ENCODE results near the gene SPTBN2. TPM values are rescaled to one million over a fixed set of nuclear protein-coding genes. Genes with fewer than 3 reads are reported as not detected.

SPTBN2 gene
- 1 to 10 TPM; 1.3 to 1.5 TPM for total RNA-seq

GRCh38 chr11:66728693-66729385 lies at the start of gene SPTBN2:
TSS of gene SPTBN2 (minus strand) at chr11:66729216. CDS start at chr11:66721240, 7,976 bp downstream.
- no peak for DNase-seq
- Mint-ChIP-seq H3K4me3 (peak within 1 kb of the TSS; percentile 68), H3K27me3 (peaks cover 52% of the 10 kb centered on the region), H3K36me3 (peaks cover 4% of the 10 kb centered on the region), H3K4me1 (ENCODE audit: low read depth) (peaks cover 10% of the 10 kb centered on the region), H3K27ac (no peak within 1 kb of the TSS), H3K9me3 (no peaks in the 10 kb centered on the region)
- ChIA-PET POLR2A (no interaction called here), CTCF (interaction anchor here (0.7 to 1.1 kb wide), 2 partner anchors 71 to 92 kb away, joined by 3 read pairs; no protein-coding TSS in a partner anchor)
- intact Hi-C loops (cut with micrococcal nuclease) = loop anchor here (10.0 kb wide), 1 partner anchor 66 kb away; no protein-coding TSS in a partner anchor

- H3K4me3 Mint-ChIP-seq = no peak overlapping the region
- no peak for DNase-seq
- H3K4me1 Mint-ChIP-seq (ENCODE audit: low read depth) = no peaks in the 10 kb centered on the region
- POLR2A ChIA-PET = no interaction called here
- intact Hi-C loops (cut with micrococcal nuclease) = no loop called here
- no peaks in the 10 kb centered on the region for H3K27me3 Mint-ChIP-seq
- no peak overlapping the region for H3K27ac Mint-ChIP-seq
- CTCF ChIA-PET = interaction anchor here (0.6 to 1.0 kb wide), 2 partner anchors 101 to 382 kb away, joined by 4 read pairs; no protein-coding TSS in a partner anchor
- H3K36me3 Mint-ChIP-seq = peaks cover 1% of the 10 kb centered on the region
- no peaks in the 10 kb centered on the region for H3K9me3 Mint-ChIP-seq
Measured at GRCh38 chr11:66768818-66769217, 39.8 kb upstream of the SPTBN2 start.

- no peak overlapping the region for H3K4me3 Mint-ChIP-seq
- H3K4me1 Mint-ChIP-seq (ENCODE audit: low read depth) = no peaks in the 10 kb centered on the region
- POLR2A ChIA-PET = no interaction called here
- H3K27me3 Mint-ChIP-seq = no peaks in the 10 kb centered on the region
- H3K9me3 Mint-ChIP-seq = no peaks in the 10 kb centered on the region
- no peak for DNase-seq
- CTCF ChIA-PET = interaction anchor here (1.0 kb wide), 1 partner anchor 382 kb away, joined by 4 read pairs; no protein-coding TSS in a partner anchor
- intact Hi-C loops (cut with micrococcal nuclease) = no loop called here
- no peak overlapping the region for H3K27ac Mint-ChIP-seq
- peaks cover 1% of the 10 kb centered on the region for H3K36me3 Mint-ChIP-seq
Measured at GRCh38 chr11:66768088-66768521, 39.1 kb upstream of the SPTBN2 start.

- intact Hi-C loops (cut with micrococcal nuclease) = no loop called here
- CTCF ChIA-PET = no interaction called here
- Mint-ChIP-seq H3K27me3 (no peaks in the 10 kb centered on the region), H3K27ac (no peak overlapping the region), H3K36me3 (peaks cover 2% of the 10 kb centered on the region), H3K9me3 (no peaks in the 10 kb centered on the region), H3K4me1 (ENCODE audit: low read depth) (no peaks in the 10 kb centered on the region), H3K4me3 (no peak overlapping the region)
- DNase-seq = no peak
- POLR2A ChIA-PET = no interaction called here
Measured at GRCh38 chr11:66767666-66768065, 38.6 kb upstream of the SPTBN2 start.

GRCh38 chr11:66766681-66767080 lies 37.7 kb upstream of the SPTBN2 start:
- no peak for DNase-seq
- Mint-ChIP-seq H3K36me3 (peaks cover 3% of the 10 kb centered on the region), H3K4me1 (ENCODE audit: low read depth) (no peaks in the 10 kb centered on the region), H3K27ac (no peak overlapping the region), H3K9me3 (no peaks in the 10 kb centered on the region), H3K27me3 (no peaks in the 10 kb centered on the region), H3K4me3 (no peak overlapping the region)
- intact Hi-C loops (cut with micrococcal nuclease) = no loop called here
- ChIA-PET CTCF (interaction anchor here (0.6 to 0.8 kb wide), 2 partner anchors 68 to 825 kb away, joined by 3 read pairs; no protein-coding TSS in a partner anchor), POLR2A (no interaction called here)

GRCh38 chr11:66762088-66762487 lies 33.1 kb upstream of the SPTBN2 start:
- no peak for DNase-seq
- CTCF ChIA-PET = no interaction called here
- Mint-ChIP-seq H3K9me3 (no peaks in the 10 kb centered on the region), H3K27ac (no peak overlapping the region), H3K4me1 (ENCODE audit: low read depth) (no peaks in the 10 kb centered on the region), H3K36me3 (peaks cover 4% of the 10 kb centered on the region), H3K27me3 (no peaks in the 10 kb centered on the region), H3K4me3 (no peak overlapping the region)
- intact Hi-C loops (cut with micrococcal nuclease) = no loop called here
- POLR2A ChIA-PET = no interaction called here

GRCh38 chr11:66752148-66752547 lies 23.1 kb upstream of the SPTBN2 start:
- intact Hi-C loops (cut with micrococcal nuclease) = no loop called here
- no peaks in the 10 kb centered on the region for H3K27me3 Mint-ChIP-seq
- peaks cover 3% of the 10 kb centered on the region for H3K4me1 Mint-ChIP-seq (ENCODE audit: low read depth)
- no peak for DNase-seq
- no peaks in the 10 kb centered on the region for H3K9me3 Mint-ChIP-seq
- ChIA-PET POLR2A (no interaction called here), CTCF (no interaction called here)
- no peaks in the 10 kb centered on the region for H3K36me3 Mint-ChIP-seq
- H3K4me3 Mint-ChIP-seq = no peak overlapping the region
- no peak overlapping the region for H3K27ac Mint-ChIP-seq

GRCh38 chr11:66749091-66749490 lies 20.1 kb upstream of the SPTBN2 start:
- ChIA-PET CTCF (no interaction called here), POLR2A (no interaction called here)
- Mint-ChIP-seq H3K4me3 (no peak overlapping the region), H3K27me3 (no peaks in the 10 kb centered on the region), H3K4me1 (ENCODE audit: low read depth) (peaks cover 9% of the 10 kb centered on the region), H3K36me3 (no peaks in the 10 kb centered on the region), H3K27ac (no peak overlapping the region), H3K9me3 (no peaks in the 10 kb centered on the region)
- DNase-seq = no peak
- intact Hi-C loops (cut with micrococcal nuclease) = no loop called here

- H3K27ac Mint-ChIP-seq = no peak overlapping the region
- POLR2A ChIA-PET = interaction anchor here (1.3 kb wide), 1 partner anchor 92 kb away, joined by 3 read pairs; no protein-coding TSS in a partner anchor
Measured at GRCh38 chr11:66747480-66747879, 18.5 kb upstream of the SPTBN2 start.

GRCh38 chr11:66745356-66746235 lies 16.6 kb upstream of the SPTBN2 start:
- ChIA-PET CTCF (interaction anchor here (1.0 to 1.1 kb wide), 3 partner anchors 13 to 135 kb away, joined by 3 read pairs; no protein-coding TSS in a partner anchor), POLR2A (no interaction called here)
- DNase-seq = peak; percentile 67
- Mint-ChIP-seq H3K9me3 (peaks cover 8% of the 10 kb centered on the region), H3K4me1 (ENCODE audit: low read depth) (peaks cover 9% of the 10 kb centered on the region), H3K27ac (peak overlapping the region; percentile 33), H3K27me3 (no peaks in the 10 kb centered on the region), H3K4me3 (peak overlapping the region; percentile 92), H3K36me3 (peaks cover 2% of the 10 kb centered on the region)
- intact Hi-C loops (cut with micrococcal nuclease) = no loop called here

More at GRCh38 chr11:66747480-66747879, 18.5 kb upstream of the SPTBN2 start:
- DNase-seq = no peak
- intact Hi-C loops (cut with micrococcal nuclease) = no loop called here
- Mint-ChIP-seq H3K4me3 (no peak overlapping the region), H3K4me1 (ENCODE audit: low read depth) (peaks cover 9% of the 10 kb centered on the region), H3K27me3 (no peaks in the 10 kb centered on the region), H3K9me3 (no peaks in the 10 kb centered on the region), H3K36me3 (no peaks in the 10 kb centered on the region)
- CTCF ChIA-PET = no interaction called here

- DNase-seq = peak; percentile 92
- intact Hi-C loops (cut with micrococcal nuclease) = loop anchor here (1.0 kb wide), 2 partner anchors 99 to 151 kb away; partner anchors contain the start of genes CCDC87, CCS and RCE1
- Mint-ChIP-seq H3K9me3 (peaks cover 8% of the 10 kb centered on the region), H3K4me1 (ENCODE audit: low read depth) (peaks cover 9% of the 10 kb centered on the region), H3K4me3 (peak overlapping the region; percentile 92), H3K27ac (peak overlapping the region; percentile 78), H3K27me3 (no peaks in the 10 kb centered on the region), H3K36me3 (peaks cover 2% of the 10 kb centered on the region)
- POLR2A ChIA-PET = no interaction called here
- CTCF ChIA-PET = interaction anchor here (1.0 to 1.1 kb wide), 3 partner anchors 12 to 136 kb away, joined by 3 read pairs; no protein-coding TSS in a partner anchor
Measured at GRCh38 chr11:66744485-66745355, 15.7 kb upstream of the SPTBN2 start.

All from activated CD4-positive, alpha-beta memory T cell treated with anti-CD3 and anti-CD28 coated beads for 36 hours (primary cell).